Panc1 (cell line): ENCODE results near the gene EXOC5. TPM values are rescaled to one million over a fixed set of nuclear protein-coding genes. Genes with fewer than 3 reads are reported as not detected.
"Not testable (repeated sequence)": the region's sequence is repeated elsewhere in the genome, so short reads cannot be mapped to it uniquely, and the experiment has no call there.

Experiments
- ATAC-seq: fragments of 200-7000 bp; cut with Tn5 transposase; 2 replicates; pipeline ENCODE4 v1.9.1; 2020; ENCODE audit warnings: mild to moderate bottlenecking, moderate library complexity
- BruUV-seq: library from RNA; stranded (reverse); fragments of 400-500 nt; replicated peaks from 2 replicates; lab custom pipeline; 2021; lab: Mats Ljungman, UMichigan
- CTCF ChIA-PET: fragments of 300-600 bp; sonication (Branson Sonifier 250); formaldehyde crosslinking; loops from one replicate; lab custom pipeline; 2022; ENCODE audit warnings: antibody characterized with exemption; lab: Charles Lee
- POLR2A ChIA-PET: fragments of 300-600 bp; sonication (Branson Sonifier 250); formaldehyde crosslinking; loops from one replicate; lab custom pipeline; 2022; ENCODE audit warnings: antibody characterized with exemption; lab: Charles Lee
- DNase-seq: peaks from one replicate; pipeline ENCODE4 v3.0.0-alpha.2; 2010; ENCODE audit warnings: low read depth, low spot score
- H3K27ac ChIP-seq: 2 replicates; pipeline ENCODE4 v1.5.1; 2011; ENCODE audit warnings: mild to moderate bottlenecking, low read length, inconsistent platforms
- H3K27me3 ChIP-seq: fragments of 200-500 bp; sonication (Bioruptor generic); 2 replicates; pipeline ENCODE4 v1.6.0; 2014; ENCODE audit warnings: low read length, inconsistent platforms; ENCODE audit not compliant: control insufficient read depth, insufficient read depth
- H3K36me3 ChIP-seq: fragments of 200-500 bp; sonication (Bioruptor generic); 2 replicates; pipeline ENCODE4 v1.5.1; 2014; ENCODE audit warnings: inconsistent platforms, mild to moderate bottlenecking, low read length, moderate library complexity; ENCODE audit not compliant: control insufficient read depth, insufficient read depth
- H3K4me1 ChIP-seq: 2 replicates; pipeline ENCODE4 v1.5.1; 2011; ENCODE audit warnings: inconsistent platforms, mild to moderate bottlenecking, low read length, moderate library complexity; ENCODE audit not compliant: control insufficient read depth, insufficient read depth
- H3K4me3 ChIP-seq, 2 experiments: 2 replicates each; pipeline ENCODE4 v1.5.1; 2011 to 2012; ENCODE audit warnings: low read depth in 2 of 2, low read length in 2 of 2, mild to moderate bottlenecking in 2 of 2, inconsistent platforms in 1 of 2, moderate library complexity in 1 of 2
- H3K9me3 ChIP-seq: fragments of 200-500 bp; sonication (Bioruptor generic); 2 replicates; pipeline ENCODE4 v1.5.1; 2014; ENCODE audit warnings: low read depth, mild to moderate bottlenecking, inconsistent platforms, low read length, moderate library complexity; ENCODE audit not compliant: control insufficient read depth, insufficient read depth
- CTCF ChIP-seq: fragments of 450-650 bp; IDR thresholded peaks from 2 replicates; pipeline ENCODE4 v1.5.1; 2017; ENCODE audit warnings: mild to moderate bottlenecking
- POLR2AphosphoS5 ChIP-seq: IDR thresholded peaks from 2 replicates; pipeline ENCODE4 v1.6.1; 2012; ENCODE audit warnings: mild to moderate bottlenecking, low read depth, low read length, moderate library complexity
- REST ChIP-seq, 2 experiments: IDR thresholded peaks; 2 replicates each; pipeline ENCODE4 v1.6.1; 2011 to 2012; ENCODE audit warnings: low read depth in 2 of 2, control low read depth in 1 of 2, low read length in 1 of 2, mild to moderate bottlenecking in 1 of 2, moderate library complexity in 1 of 2; ENCODE audit not compliant: insufficient read depth in 1 of 2
- SIN3A ChIP-seq: IDR thresholded peaks from 2 replicates; pipeline ENCODE4 v1.6.1; 2012; ENCODE audit warnings: low read depth, mild to moderate bottlenecking, low read length, moderate library complexity, borderline replicate concordance; ENCODE audit not compliant: insufficient read depth
- TCF7L2 ChIP-seq: IDR thresholded peaks from 2 replicates; pipeline ENCODE4 v1.6.1; 2011; ENCODE audit warnings: mild to moderate bottlenecking, low read depth, low read length, inconsistent platforms
- in situ Hi-C: cut with HindIII; loops from 2 replicates; pipeline ENCODE4 v1.10.0; 2016; ENCODE audit warnings: low sequenced_read_pairs, low pct_unique_long_range_greater_than_20kb
- intact Hi-C: fragments of 100-400 bp; cut with micrococcal nuclease; formaldehyde crosslinking; loops from one replicate; pipeline ENCODE4 v1.10.0; 2022; ENCODE audit not compliant: unreplicated experiment
- total RNA-seq: library from RNA; stranded (reverse); gene quantifications from one replicate; pipeline ENCODE4 v1.2.1, GENCODE V29; 2021; ENCODE audit not compliant: unreplicated experiment

The EXOC5 gene
- total RNA-seq, 1 experiment from 2014 or later = 57.6 TPM

- intact Hi-C loops (no loop called here), in situ Hi-C loops (no loop called here)
- TF ChIP-seq SIN3A (no peak), REST (IDR thresholded peaks at IDR 0.05; ENCODE audit: insufficient read depth in 1 of 2, low read depth in 2 of 2, low read length in 1 of 2) (no peak), CTCF (no peak)
- no TSS peak for BruUV-seq
- no peak for DNase-seq
- ChIA-PET CTCF (no interaction called here), POLR2A (no interaction called here)
- Histone ChIP-seq H3K9me3 (no peaks in the 10 kb centered on the region), H3K27ac (no peak overlapping the region), H3K4me3 (no peak overlapping the region), H3K27me3 (no peaks in the 10 kb centered on the region), H3K36me3 (no peaks in the 10 kb centered on the region; the same call in 1 of the 2 replicates), H3K4me1 (peaks cover 3% of the 10 kb centered on the region; the same call in 1 of the 2 replicates)
- no peak for ATAC-seq
These were observed 6.6 kb downstream of the EXOC5 start for GRCh38 chr14:57262117-57262516.

- in situ Hi-C loops = no loop called here
- no peak overlapping the region for H3K27ac ChIP-seq
- POLR2A ChIA-PET = no interaction called here
- H3K36me3 ChIP-seq = no peaks in the 10 kb centered on the region; the same call in 1 of the 2 replicates
- no peak overlapping the region for H3K4me3 ChIP-seq
- intact Hi-C loops = no loop called here
- DNase-seq (no peak), ATAC-seq (no peak)
- TF ChIP-seq TCF7L2 = no peak
- BruUV-seq = no TSS peak
- H3K4me1 ChIP-seq = no peaks in the 10 kb centered on the region
- no peaks in the 10 kb centered on the region for H3K27me3 ChIP-seq
- H3K9me3 ChIP-seq = no peaks in the 10 kb centered on the region
- CTCF ChIA-PET = no interaction called here
These were observed 7.1 kb downstream of the EXOC5 start for GRCh38 chr14:57261604-57262003.

GRCh38 chr14:57259672-57260071 lies 9.0 kb downstream of the EXOC5 start:
- TF ChIP-seq REST (IDR thresholded peaks at IDR 0.05; ENCODE audit: insufficient read depth in 1 of 2, low read depth in 2 of 2, low read length in 1 of 2) (no peak), POLR2AphosphoS5 (no peak), CTCF (no peak), TCF7L2 (no peak), SIN3A (no peak)
- no peak for DNase-seq
- intact Hi-C loops (no loop called here), in situ Hi-C loops (no loop called here)
- H3K4me3 ChIP-seq = no peak overlapping the region
- no peaks in the 10 kb centered on the region for H3K9me3 ChIP-seq
- POLR2A ChIA-PET = no interaction called here
- H3K4me1 ChIP-seq = no peaks in the 10 kb centered on the region
- H3K27ac ChIP-seq = no peak overlapping the region
- no peak for ATAC-seq
- no TSS peak for BruUV-seq
- CTCF ChIA-PET = no interaction called here
- H3K36me3 ChIP-seq = no peaks in the 10 kb centered on the region; the same call in 1 of the 2 replicates
- H3K27me3 ChIP-seq = no peaks in the 10 kb centered on the region

GRCh38 chr14:57258221-57258620 lies 10.5 kb downstream of the EXOC5 start:
- CTCF ChIA-PET, intact Hi-C loops, H3K4me3 ChIP-seq, H3K27ac ChIP-seq, H3K36me3 ChIP-seq, ATAC-seq, H3K4me1 ChIP-seq, in situ Hi-C loops, H3K9me3 ChIP-seq, POLR2A ChIA-PET, DNase-seq, H3K27me3 ChIP-seq, BruUV-seq: not testable (repeated sequence)
